Sigmoid colon (tissue), 7 donors: Measurements from ENCODE around the gene GNA12. TPM values are rescaled to one million over a fixed set of nuclear protein-coding genes. Genes with fewer than 3 reads are reported as not detected.

Experiments
- DNase-seq: peaks from one replicate; pipeline ENCODE4 v3.0.0-alpha.2; 2019
- H3K27ac ChIP-seq, 4 donors: fragments of 200-600 bp; sonication (generic); one replicate each; pipeline ENCODE4 v1.5.1; 2016 to 2019; ENCODE audit warnings: mild to moderate bottlenecking in 1 of 4
- H3K27me3 ChIP-seq, 3 donors: fragments of 200-600 bp; sonication (generic); one replicate each; pipeline ENCODE4 v1.5.1; 2019; ENCODE audit warnings: mild to moderate bottlenecking in 1 of 3
- H3K36me3 ChIP-seq, 4 donors: fragments of 200-600 bp; sonication (generic); one replicate each; pipeline ENCODE4 v1.5.1; 2016 to 2019
- H3K4me1 ChIP-seq, 4 donors: fragments of 200-600 bp; sonication (generic); one replicate each; pipeline ENCODE4 v1.5.1; 2017 to 2019
- H3K4me3 ChIP-seq, 4 donors: fragments of 200-600 bp; sonication (generic); one replicate each; pipeline ENCODE4 v1.5.1; 2017 to 2019; ENCODE audit warnings: mild to moderate bottlenecking in 2 of 4, moderate library complexity in 1 of 4
- H3K9me3 ChIP-seq, 4 donors: fragments of 200-600 bp in 3 of 4; sonication (generic) in 3 of 4; one replicate each; pipeline versions ENCODE4 v1.5.1 to v1.6.1; 2013 to 2019
- EP300 ChIP-seq, 4 donors: sonication (generic); formaldehyde crosslinking; IDR thresholded peaks; one replicate each; pipeline ENCODE4 v1.6.1; 2017; ENCODE audit warnings: antibody characterized with exemption in 4 of 4
- POLR2A ChIP-seq, 2 donors: fragments of 450-650 bp; IDR thresholded peaks; one replicate each; pipeline ENCODE4 v1.6.1; 2016; ENCODE audit warnings: antibody characterized with exemption in 2 of 2, mild to moderate bottlenecking in 2 of 2, moderate library complexity in 2 of 2
- POLR2AphosphoS5 ChIP-seq, 4 donors: sonication (generic); formaldehyde crosslinking; IDR thresholded peaks; one replicate each; pipeline ENCODE4 v1.6.1; 2017; ENCODE audit warnings: antibody characterized with exemption in 4 of 4
- WGBS, 2 donors: extraction: QIAGEN DNeasy Blood & Tissue Kit; methylation state at CpG; one replicate each; pipeline ENCODE4 v1.1.7; 2013; 5-methylcytosine and 5-hydroxymethylcytosine counted together
- intact Hi-C: fragments of 100-400 bp; cut with DNase I; formaldehyde crosslinking; loops from one replicate; pipeline ENCODE4 v1.15.1; 2023
- polyA plus RNA-seq, 3 donors: library from polyadenylated mRNA; stranded (reverse); fragments of 200-250 nt; gene quantifications; one replicate each; pipeline ENCODE4 v1.2.3, GENCODE V29; 2013
- total RNA-seq, 4 donors: library from RNA; depleted of rRNA; stranded (reverse); fragments of >200 nt; gene quantifications; one replicate each; pipeline ENCODE4 v1.1.0, GENCODE V29; 2016
- TF ChIP-seq, protein P1 (sequence below), 4 experiments: fragments of 450-650 bp in 3 of 4; fragments of 200-600 bp in 1 of 4; IDR thresholded peaks; one replicate each; pipeline ENCODE4 v1.5.1; 2016 to 2019; ENCODE audit warnings: antibody characterized with exemption in 4 of 4, mild to moderate bottlenecking in 3 of 4, moderate library complexity in 2 of 4
- donor health status: healthy with polysubstance abuse.
- donor health status: Bipolar disorder and iron deficiency.
- donor health status: healthy.

GNA12 gene
- total and polyA plus RNA-seq, 7 donors, result 13.2 to 46.5 (median 22.0) TPM

- WGBS, 2 donors, result 86 to 87% methylated on average over 20 of the region's 20 CpGs
- Histone ChIP-seq H3K9me3 (no peaks in the 10 kb centered on the region), H3K4me1 (peaks cover 0 to 14% (median 10%) of the 10 kb centered on the region in 4 donors), H3K27ac (no peak overlapping the region), H3K36me3 (no peaks in the 10 kb centered on the region), H3K27me3 (no peaks in the 10 kb centered on the region), H3K4me3 (no peak overlapping the region)
- no peak for DNase-seq
- intact Hi-C loops, result no loop called here
- TF ChIP-seq POLR2AphosphoS5 (IDR thresholded peaks at IDR 0.05), result no peak
- TF ChIP-seq, protein P1, sequence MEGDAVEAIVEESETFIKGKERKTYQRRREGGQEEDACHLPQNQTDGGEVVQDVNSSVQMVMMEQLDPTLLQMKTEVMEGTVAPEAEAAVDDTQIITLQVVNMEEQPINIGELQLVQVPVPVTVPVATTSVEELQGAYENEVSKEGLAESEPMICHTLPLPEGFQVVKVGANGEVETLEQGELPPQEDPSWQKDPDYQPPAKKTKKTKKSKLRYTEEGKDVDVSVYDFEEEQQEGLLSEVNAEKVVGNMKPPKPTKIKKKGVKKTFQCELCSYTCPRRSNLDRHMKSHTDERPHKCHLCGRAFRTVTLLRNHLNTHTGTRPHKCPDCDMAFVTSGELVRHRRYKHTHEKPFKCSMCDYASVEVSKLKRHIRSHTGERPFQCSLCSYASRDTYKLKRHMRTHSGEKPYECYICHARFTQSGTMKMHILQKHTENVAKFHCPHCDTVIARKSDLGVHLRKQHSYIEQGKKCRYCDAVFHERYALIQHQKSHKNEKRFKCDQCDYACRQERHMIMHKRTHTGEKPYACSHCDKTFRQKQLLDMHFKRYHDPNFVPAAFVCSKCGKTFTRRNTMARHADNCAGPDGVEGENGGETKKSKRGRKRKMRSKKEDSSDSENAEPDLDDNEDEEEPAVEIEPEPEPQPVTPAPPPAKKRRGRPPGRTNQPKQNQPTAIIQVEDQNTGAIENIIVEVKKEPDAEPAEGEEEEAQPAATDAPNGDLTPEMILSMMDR (IDR thresholded peaks at IDR 0.05), result no peak
- no peak for TF ChIP-seq POLR2A (IDR thresholded peaks at IDR 0.05)
- TF ChIP-seq EP300 (IDR thresholded peaks at IDR 0.05), result no peak
These were observed 135.4 kb downstream of the GNA12 start for GRCh38 chr7:2708547-2709310.

DNA sequence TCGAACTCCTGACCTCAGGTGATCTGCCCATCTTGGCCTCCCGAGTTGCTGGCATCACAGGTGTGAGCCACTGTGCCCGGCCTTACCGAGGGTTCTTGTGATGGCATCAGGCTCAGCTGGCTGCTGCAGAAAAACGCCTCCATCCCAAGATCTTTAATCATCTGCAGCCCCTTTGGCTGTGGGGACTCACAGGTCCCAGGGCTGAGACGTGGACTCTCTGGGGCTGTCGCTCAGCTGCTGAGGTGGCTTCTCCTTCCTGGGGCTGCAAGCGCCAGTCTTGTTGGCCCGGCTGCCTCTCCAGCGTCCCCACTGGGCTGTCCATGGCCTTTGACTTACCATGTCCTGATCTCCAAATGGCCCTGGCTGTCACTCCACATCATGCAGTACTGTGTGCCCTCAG, 136.1 kb downstream of the GNA12 start:
- no peak for TF ChIP-seq POLR2A (IDR thresholded peaks at IDR 0.05)
- TF ChIP-seq POLR2AphosphoS5 (IDR thresholded peaks at IDR 0.05), result no peak
- TF ChIP-seq, protein P1 (IDR thresholded peaks at IDR 0.05), result no peak
- no peak for TF ChIP-seq EP300 (IDR thresholded peaks at IDR 0.05)
- Histone ChIP-seq H3K4me1 (peaks cover 0 to 14% (median 10%) of the 10 kb centered on the region in 4 donors), H3K27me3 (no peaks in the 10 kb centered on the region), H3K9me3 (no peaks in the 10 kb centered on the region), H3K27ac (no peak overlapping the region), H3K4me3 (no peak overlapping the region), H3K36me3 (no peaks in the 10 kb centered on the region)
- DNase-seq, result no peak
- intact Hi-C loops, result no loop called here
- WGBS, 2 donors, result 91 to 92% methylated on average over 10 of the region's 10 CpGs

DNA sequence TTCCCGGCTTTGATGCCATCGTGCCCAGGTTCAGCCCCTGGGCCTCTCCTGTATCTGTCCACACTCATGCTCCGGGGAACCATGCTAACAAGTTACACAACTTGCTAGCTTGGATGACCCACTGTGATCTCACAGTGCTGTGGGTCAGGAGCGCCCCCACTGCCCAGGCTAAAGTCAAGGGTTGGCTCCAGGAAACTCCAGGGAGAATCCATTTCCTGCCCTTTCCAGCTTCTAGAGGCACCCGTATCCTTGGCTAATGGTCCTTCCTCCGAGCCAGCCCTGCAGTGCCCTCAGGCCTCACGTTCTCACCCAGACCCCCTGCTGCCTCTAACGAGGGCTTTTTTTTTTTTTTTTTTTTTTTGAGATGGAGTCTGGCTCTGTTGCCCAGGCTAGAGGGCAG, 136.6 kb downstream of the GNA12 start:
- no peak for DNase-seq
- H3K4me3 ChIP-seq, result no peak overlapping the region
- intact Hi-C loops, result no loop called here

DNA sequence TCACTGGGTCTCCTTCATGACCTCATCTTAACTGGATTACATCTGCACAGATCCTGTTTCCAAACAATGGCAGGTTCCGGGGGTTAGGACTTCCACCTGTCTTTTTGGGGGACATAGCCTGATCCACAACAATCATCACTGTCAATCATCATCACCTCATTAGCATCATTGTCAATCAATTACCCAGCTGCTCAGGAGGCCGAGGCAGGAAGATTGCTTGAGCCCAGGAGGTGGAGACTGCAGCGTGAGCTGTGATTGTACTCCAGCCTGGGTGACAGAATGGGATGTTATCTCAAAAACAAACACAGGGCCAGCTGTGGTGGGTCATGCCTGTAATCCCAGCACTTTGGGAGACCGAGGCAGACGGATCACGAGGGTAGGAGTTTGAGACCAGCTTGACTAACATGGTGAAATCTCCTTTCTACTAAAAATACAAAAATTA, 137.4 kb downstream of the GNA12 start:
- Histone ChIP-seq H3K36me3 (no peaks in the 10 kb centered on the region), H3K27me3 (no peaks in the 10 kb centered on the region), H3K27ac (no peak overlapping the region), H3K4me3 (no peak overlapping the region), H3K9me3 (no peaks in the 10 kb centered on the region), H3K4me1 (peaks cover 0 to 14% (median 10%) of the 10 kb centered on the region in 4 donors)
- no peak for DNase-seq
- TF ChIP-seq EP300 (IDR thresholded peaks at IDR 0.05) (no peak), POLR2AphosphoS5 (IDR thresholded peaks at IDR 0.05) (no peak), POLR2A (IDR thresholded peaks at IDR 0.05) (no peak)
- TF ChIP-seq, protein P1 (IDR thresholded peaks at IDR 0.05), result no peak
- intact Hi-C loops, result no loop called here
- WGBS, 2 donors, result 41 to 64% methylated on average over 6 of the region's 6 CpGs

More for the DNA sequence above, 136.6 kb downstream of the GNA12 start:
- no peak for TF ChIP-seq POLR2AphosphoS5 (IDR thresholded peaks at IDR 0.05)
- TF ChIP-seq, protein P1 (IDR thresholded peaks at IDR 0.05), result no peak
- no peak for TF ChIP-seq POLR2A (IDR thresholded peaks at IDR 0.05)
- no peak for TF ChIP-seq EP300 (IDR thresholded peaks at IDR 0.05)
- Histone ChIP-seq H3K27me3 (no peaks in the 10 kb centered on the region), H3K36me3 (no peaks in the 10 kb centered on the region), H3K27ac (no peak overlapping the region), H3K9me3 (no peaks in the 10 kb centered on the region), H3K4me1 (peaks cover 0 to 14% (median 10%) of the 10 kb centered on the region in 4 donors)
- WGBS, 2 donors, result 79 to 86% methylated on average over 8 of the region's 8 CpGs
